H1 (cell line): ENCODE data around the gene THYN1. TPM values are rescaled to one million over a fixed set of nuclear protein-coding genes. Genes with fewer than 3 reads are reported as not detected.

Experiments
- CHD1 ChIP-seq: IDR thresholded peaks from 2 replicates; pipeline ENCODE4 v1.6.1; 2012; ENCODE audit warnings: low read depth, low read length, improper control_type of control experiment
- CHD7 ChIP-seq: fragments of 300-600 bp; sonication (generic); IDR thresholded peaks from 2 replicates; pipeline ENCODE4 v1.7.1; 2012; ENCODE audit warnings: low read length, moderate library complexity, mild to moderate bottlenecking, inconsistent platforms; ENCODE audit not compliant: insufficient replicate concordance
- HDAC2 ChIP-seq, 2 experiments: fragments of 300-600 bp in 1 of 2; sonication (generic) in 1 of 2; IDR thresholded peaks; 2 replicates each; pipeline ENCODE4 v1.6.1; 2011 to 2012; ENCODE audit warnings: low read depth in 2 of 2, low read length in 2 of 2, mild to moderate bottlenecking in 2 of 2, moderate library complexity in 2 of 2, borderline replicate concordance in 1 of 2, inconsistent platforms in 1 of 2
- KDM4A ChIP-seq: IDR thresholded peaks from one replicate; pipeline ENCODE4 v1.7.1; 2012; ENCODE audit warnings: low read depth, mild to moderate bottlenecking, moderate library complexity, low read length, inconsistent platforms; ENCODE audit not compliant: severe bottlenecking
- RFX5 ChIP-seq: IDR thresholded peaks from 2 replicates; pipeline ENCODE4 v1.6.1; 2011; ENCODE audit warnings: low read depth, low read length, improper control_type of control experiment, borderline replicate concordance
- TBP ChIP-seq: IDR thresholded peaks from 2 replicates; pipeline ENCODE4 v1.6.1; 2011; ENCODE audit warnings: low read depth, low read length, improper control_type of control experiment
- polyA plus RNA-seq, 7 experiments: library from polyadenylated mRNA; depleted of rRNA in 3 of 7; stranded (reverse) in 5 of 7; unstranded in 2 of 7; fragments of >200 nt in 5 of 7; fragments of 200-250 nt in 2 of 7; gene quantifications; 1 replicate in 5 of 7; 2 replicates in 1 of 7; 4 replicates in 1 of 7; pipeline versions ENCODE4 v1.2.1 to v1.2.3, GENCODE V29; 2011 to 2013; ENCODE audit warnings: missing spikeins in 2 of 7, mixed read lengths in 2 of 7
- total RNA-seq: library from RNA; stranded (reverse); fragmentation: NEBNext Ultra II Directional; extraction: Animal tissue kit (Norgen Biotek cat#: 25700); gene quantifications from 2 replicates; pipeline ENCODE4 v1.2.1, GENCODE V29; 2021
- TF ChIP-seq, protein P1 (sequence below): IDR thresholded peaks from 2 replicates; pipeline ENCODE4 v1.6.1; 2011; ENCODE audit warnings: low read length, improper control_type of control experiment
- TF ChIP-seq, protein P2 (sequence below): IDR thresholded peaks from 2 replicates; pipeline ENCODE4 v1.6.1; 2012; ENCODE audit warnings: inconsistent platforms

The THYN1 gene
- total and polyA plus RNA-seq, 2 of the 8 experiments (the other 6 are each of a cell fraction or from before 2014, with no cell fraction given), result 77.3 to 95.1 TPM

- no peak for TF ChIP-seq CHD7
- peak; percentile 61 for TF ChIP-seq KDM4A
- no peak for TF ChIP-seq TBP
- TF ChIP-seq, protein P1, sequence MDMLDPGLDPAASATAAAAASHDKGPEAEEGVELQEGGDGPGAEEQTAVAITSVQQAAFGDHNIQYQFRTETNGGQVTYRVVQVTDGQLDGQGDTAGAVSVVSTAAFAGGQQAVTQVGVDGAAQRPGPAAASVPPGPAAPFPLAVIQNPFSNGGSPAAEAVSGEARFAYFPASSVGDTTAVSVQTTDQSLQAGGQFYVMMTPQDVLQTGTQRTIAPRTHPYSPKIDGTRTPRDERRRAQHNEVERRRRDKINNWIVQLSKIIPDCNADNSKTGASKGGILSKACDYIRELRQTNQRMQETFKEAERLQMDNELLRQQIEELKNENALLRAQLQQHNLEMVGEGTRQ, result no peak
- no peak for TF ChIP-seq HDAC2 (IDR thresholded peaks at IDR 0.05; ENCODE audit: borderline replicate concordance in 1 of 2, low read depth in 2 of 2, low read length in 2 of 2)
- TF ChIP-seq, protein P2, sequence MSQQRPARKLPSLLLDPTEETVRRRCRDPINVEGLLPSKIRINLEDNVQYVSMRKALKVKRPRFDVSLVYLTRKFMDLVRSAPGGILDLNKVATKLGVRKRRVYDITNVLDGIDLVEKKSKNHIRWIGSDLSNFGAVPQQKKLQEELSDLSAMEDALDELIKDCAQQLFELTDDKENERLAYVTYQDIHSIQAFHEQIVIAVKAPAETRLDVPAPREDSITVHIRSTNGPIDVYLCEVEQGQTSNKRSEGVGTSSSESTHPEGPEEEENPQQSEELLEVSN, result no peak
- TF ChIP-seq RFX5, result no peak
- TF ChIP-seq CHD1, result no peak
These were observed 23.4 kb upstream of the THYN1 start (continued) for GRCh38 chr11:134276396-134277182.
